AG04449 (cell line): ENCODE data around the gene TYW3.

ENCODE experiments used
- CTCF ChIA-PET: fragments of 350-600 bp; formaldehyde crosslinking; extraction: SDS; loops from one replicate; lab custom pipeline; 2021; ENCODE audit warnings: antibody characterized with exemption; lab: Yijun Ruan, JAX
- POLR2A ChIA-PET: fragments of 400-600, 350-600 bp; formaldehyde crosslinking; extraction: SDS; loops from one replicate; lab custom pipeline; 2020; ENCODE audit warnings: antibody characterized with exemption, inconsistent platforms; lab: Yijun Ruan, JAX
- DNase-seq: peaks from one replicate; pipeline ENCODE4 v3.0.0-alpha.2; 2010; ENCODE audit warnings: low read depth, low spot score
- H3K4me3 ChIP-seq: 2 replicates; pipeline ENCODE4 v1.5.1; 2011; ENCODE audit warnings: low read depth, mild to moderate bottlenecking, control low read depth, low read length
- TF ChIP-seq, protein P1 (sequence below): IDR thresholded peaks from one replicate; pipeline ENCODE4 v1.5.1; 2011; ENCODE audit warnings: mild to moderate bottlenecking, moderate library complexity, low read length, control low read depth, inconsistent platforms; ENCODE audit not compliant: insufficient read depth; ENCODE audit errors: missing control alignments

The TYW3 gene

DNA sequence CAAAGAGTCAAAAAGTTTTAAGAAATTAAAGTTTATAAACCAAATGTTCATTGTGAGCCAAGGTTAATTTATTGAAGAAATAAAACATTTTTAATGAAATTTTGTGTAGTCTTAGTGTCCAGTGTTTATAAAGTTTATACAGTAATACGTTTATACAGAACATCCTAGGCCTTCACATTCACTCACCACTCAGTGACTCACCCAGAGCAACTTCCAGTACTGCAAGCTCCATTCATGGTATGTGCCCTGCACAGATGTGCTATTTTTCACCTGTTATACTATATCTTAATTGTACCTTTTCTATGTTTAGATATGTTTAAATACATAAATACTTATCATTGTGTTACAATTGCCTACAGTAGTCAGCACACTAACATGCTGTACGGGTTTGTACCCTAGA, 33.6 kb downstream of the TYW3 start:
- DNase-seq = no peak
- no peak overlapping the region for H3K4me3 ChIP-seq
- CTCF ChIA-PET = interaction anchor here (0.8 to 1.8 kb wide), 2 partner anchors 33 to 436 kb away, joined by 4 to 15 read pairs; no protein-coding TSS in a partner anchor
- TF ChIP-seq, protein P1, sequence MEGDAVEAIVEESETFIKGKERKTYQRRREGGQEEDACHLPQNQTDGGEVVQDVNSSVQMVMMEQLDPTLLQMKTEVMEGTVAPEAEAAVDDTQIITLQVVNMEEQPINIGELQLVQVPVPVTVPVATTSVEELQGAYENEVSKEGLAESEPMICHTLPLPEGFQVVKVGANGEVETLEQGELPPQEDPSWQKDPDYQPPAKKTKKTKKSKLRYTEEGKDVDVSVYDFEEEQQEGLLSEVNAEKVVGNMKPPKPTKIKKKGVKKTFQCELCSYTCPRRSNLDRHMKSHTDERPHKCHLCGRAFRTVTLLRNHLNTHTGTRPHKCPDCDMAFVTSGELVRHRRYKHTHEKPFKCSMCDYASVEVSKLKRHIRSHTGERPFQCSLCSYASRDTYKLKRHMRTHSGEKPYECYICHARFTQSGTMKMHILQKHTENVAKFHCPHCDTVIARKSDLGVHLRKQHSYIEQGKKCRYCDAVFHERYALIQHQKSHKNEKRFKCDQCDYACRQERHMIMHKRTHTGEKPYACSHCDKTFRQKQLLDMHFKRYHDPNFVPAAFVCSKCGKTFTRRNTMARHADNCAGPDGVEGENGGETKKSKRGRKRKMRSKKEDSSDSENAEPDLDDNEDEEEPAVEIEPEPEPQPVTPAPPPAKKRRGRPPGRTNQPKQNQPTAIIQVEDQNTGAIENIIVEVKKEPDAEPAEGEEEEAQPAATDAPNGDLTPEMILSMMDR = no peak
- POLR2A ChIA-PET = no interaction called here

DNA sequence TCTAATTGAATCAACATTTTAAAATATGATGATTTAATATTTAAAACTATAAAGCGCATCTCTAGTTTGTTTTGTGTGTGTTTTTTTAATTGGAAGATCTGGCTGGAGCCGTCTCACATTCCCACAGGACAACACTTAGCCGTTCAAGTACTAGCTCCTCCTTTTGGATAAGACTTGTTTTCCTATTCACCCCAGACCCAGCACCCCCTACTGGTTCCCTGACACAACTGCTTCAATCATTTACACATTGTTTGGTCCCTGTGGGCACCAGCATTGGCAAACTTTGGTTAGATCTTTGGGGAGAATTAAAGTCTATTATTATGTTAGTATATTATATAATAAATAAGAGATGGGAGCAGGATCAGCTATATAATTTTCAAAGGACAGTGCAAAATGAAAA, 34.5 kb downstream of the TYW3 start:
- no peak for DNase-seq
- no peak overlapping the region for H3K4me3 ChIP-seq
- TF ChIP-seq, protein P1 = no peak
- CTCF ChIA-PET = interaction anchor here (0.8 to 3.3 kb wide), 4 partner anchors 9 to 436 kb away, joined by 3 to 23 read pairs (median 4); no protein-coding TSS in a partner anchor
- POLR2A ChIA-PET = no interaction called here

DNA sequence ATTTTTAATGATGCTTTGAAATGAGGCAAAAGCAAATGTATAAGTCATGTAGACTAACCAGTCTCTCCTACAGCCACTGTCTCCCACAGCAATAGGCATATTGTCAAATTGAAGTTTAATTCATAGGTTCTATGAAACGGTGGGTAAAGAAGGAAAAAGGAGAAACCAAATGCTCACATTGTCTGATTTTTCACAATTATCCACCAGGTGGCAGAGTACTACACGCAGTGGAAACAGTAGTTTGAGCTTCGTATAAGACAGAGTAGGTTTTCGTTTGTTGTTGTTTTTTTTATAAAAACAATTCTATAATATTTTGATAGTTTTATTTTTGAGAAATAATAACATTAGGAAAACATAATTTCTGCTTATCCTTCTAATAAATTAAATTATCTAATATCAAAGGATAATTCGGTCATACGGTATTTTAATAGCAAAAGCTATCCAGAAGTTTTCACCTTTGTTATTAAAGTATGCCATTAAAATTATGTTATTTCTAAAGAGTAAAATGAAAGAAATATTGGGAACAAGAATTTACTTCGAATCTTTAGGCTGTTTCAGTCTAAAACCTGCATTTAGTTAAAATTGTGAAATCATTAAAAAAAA, 39.1 kb downstream of the TYW3 start:
- no peak overlapping the region for H3K4me3 ChIP-seq
- POLR2A ChIA-PET = no interaction called here
- CTCF ChIA-PET = interaction anchor here (0.8 to 6.8 kb wide), 18 partner anchors 9 to 456 kb away, joined by 3 to 148 read pairs (median 4); no protein-coding TSS in a partner anchor
- TF ChIP-seq, protein P1 = peak; percentile 61
- DNase-seq = peak; percentile 4

DNA sequence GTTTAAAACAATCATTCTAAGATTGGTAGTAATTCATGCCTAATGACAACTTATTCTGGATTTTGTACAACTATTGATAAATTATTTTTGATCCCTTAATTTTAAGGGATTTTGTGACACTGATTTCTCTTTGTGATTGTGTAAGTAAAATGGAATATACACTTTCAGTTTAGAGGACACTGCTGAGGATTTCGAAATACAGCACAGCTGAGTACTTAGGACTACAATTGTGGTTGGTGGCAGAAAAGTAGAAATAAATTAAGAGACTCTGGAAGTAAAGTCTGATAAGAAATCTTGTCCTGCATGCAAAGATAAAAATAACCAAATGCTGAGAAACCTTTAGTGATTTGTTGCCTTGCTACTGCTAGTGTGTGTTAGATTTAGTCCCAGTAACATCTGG, 40.0 kb downstream of the TYW3 start:
- DNase-seq = no peak
- TF ChIP-seq, protein P1 = no peak
- H3K4me3 ChIP-seq = no peak overlapping the region
- CTCF ChIA-PET = interaction anchor here (1.0 to 6.8 kb wide), 5 partner anchors 9 to 434 kb away, joined by 3 to 148 read pairs (median 7); no protein-coding TSS in a partner anchor
- POLR2A ChIA-PET = no interaction called here

DNA sequence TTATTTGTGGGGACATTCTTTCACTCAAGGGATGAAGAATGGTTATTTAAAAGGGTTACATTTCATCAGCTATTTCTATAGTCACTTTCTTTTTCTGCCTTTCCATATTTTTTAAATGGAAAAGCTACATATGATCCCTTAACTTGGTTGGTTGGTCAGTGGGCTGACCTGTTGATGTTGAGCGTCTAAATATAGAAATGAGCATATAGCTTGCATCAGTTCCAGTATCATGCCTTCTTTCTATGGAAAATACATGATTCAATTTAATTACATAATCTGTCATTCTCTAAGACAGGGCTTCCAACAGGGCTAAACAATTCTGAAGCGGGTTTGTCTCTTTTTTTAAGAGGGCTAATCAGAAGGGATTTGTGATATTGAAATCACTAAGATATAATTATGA, 40.6 kb downstream of the TYW3 start:
- ChIA-PET POLR2A (no interaction called here), CTCF (interaction anchor here (1.0 to 6.8 kb wide), 6 partner anchors 8 to 433 kb away, joined by 3 to 148 read pairs (median 6); no protein-coding TSS in a partner anchor)
- no peak overlapping the region for H3K4me3 ChIP-seq
- TF ChIP-seq, protein P1 = no peak
- DNase-seq = no peak

DNA sequence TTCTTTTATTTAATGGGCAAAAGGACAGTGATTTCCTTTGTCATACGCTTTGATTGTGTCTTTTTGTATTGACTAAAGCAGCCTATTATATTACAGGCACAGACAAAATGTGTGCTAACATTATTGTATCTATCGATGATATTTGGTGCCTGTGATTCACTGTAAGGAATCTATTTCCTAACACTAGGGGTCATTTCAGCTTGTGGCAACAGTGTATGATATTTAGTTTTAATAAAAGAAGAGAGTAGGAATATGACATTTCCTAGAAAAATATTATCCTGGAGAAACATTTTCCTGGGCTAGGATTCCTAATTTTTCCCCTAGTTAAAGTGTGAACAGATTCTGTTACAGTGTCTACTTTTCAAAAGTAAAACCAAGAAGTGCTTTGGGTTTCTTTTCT, 42.8 kb downstream of the TYW3 start:
- TF ChIP-seq, protein P1 = no peak
- CTCF ChIA-PET = interaction anchor here (1.3 to 6.8 kb wide), 2 partner anchors 8 to 426 kb away, joined by 4 to 148 read pairs; no protein-coding TSS in a partner anchor
- no peak overlapping the region for H3K4me3 ChIP-seq
- DNase-seq = no peak
- POLR2A ChIA-PET = no interaction called here
